ENCODE measurements around the gene ZG16B.

GRCh38 chr16:2831203-2831602, 1.1 kb downstream of the ZG16B start:
- TF ChIP-seq CTCF (conservative IDR thresholded peaks at IDR 0.05 in 1 of 2, IDR thresholded peaks at IDR 0.05 in 1 of 2; ENCODE audit: low read depth in 1 of 2, low read length in 2 of 2) (no peak), EZH2 (IDR thresholded peaks at IDR 0.05; ENCODE audit: low read length, missing control alignments) (no peak)
